Caco-2 (cell line): ENCODE results near the gene RANBP17. TPM values are rescaled to one million over a fixed set of nuclear protein-coding genes. Genes with fewer than 3 reads are reported as not detected.

Source experiments
- BruUV-seq: library from RNA; stranded (reverse); fragments of 400-500 nt; replicated peaks from 2 replicates; lab custom pipeline; 2021; lab: Mats Ljungman, UMichigan
- CTCF ChIA-PET: fragments of 300-600 bp; sonication (Branson Sonifier 250); formaldehyde crosslinking; loops from one replicate; lab custom pipeline; 2022; ENCODE audit warnings: antibody characterized with exemption; lab: Charles Lee
- POLR2A ChIA-PET: fragments of 300-600 bp; sonication (Branson Sonifier 250); formaldehyde crosslinking; loops from one replicate; lab custom pipeline; 2022; ENCODE audit warnings: antibody characterized with exemption; lab: Charles Lee
- DNase-seq, 2 experiments: peaks; one replicate each; pipeline versions ENCODE4 v3.0.0 to v3.0.0-alpha.2; 2020 to 2022
- H3K27me3 ChIP-seq: replicated peaks from 2 replicates; pipeline ENCODE4 v1.6.0; 2011; ENCODE audit warnings: low read length; ENCODE audit not compliant: control insufficient read depth, insufficient read depth
- H3K36me3 ChIP-seq: 2 replicates; pipeline ENCODE4 v1.5.1; 2011; ENCODE audit warnings: low read length; ENCODE audit not compliant: control insufficient read depth, insufficient read depth
- H3K4me1 ChIP-seq: fragments of 250-450 bp; sonication (Bioruptor Pico); 2 replicates; pipeline ENCODE4 v1.5.1; 2020; ENCODE audit warnings: mild to moderate bottlenecking
- H3K4me3 ChIP-seq: 2 replicates; pipeline ENCODE4 v1.5.1; 2011; ENCODE audit warnings: low read depth, mild to moderate bottlenecking, control low read depth, low read length
- H3K9me3 ChIP-seq: fragments of 250-450 bp; sonication (Bioruptor Pico); 2 replicates; pipeline ENCODE4 v1.5.1; 2020; ENCODE audit warnings: mild to moderate bottlenecking, moderate library complexity
- H3K27ac Mint-ChIP-seq: one replicate; pipeline ENCODE4 v1.8.0; 2022; ENCODE audit warnings: mixed read lengths; ENCODE audit not compliant: unreplicated experiment
- H3K27me3 Mint-ChIP-seq: one replicate; pipeline ENCODE4 v1.8.0; 2022; ENCODE audit warnings: mixed read lengths; ENCODE audit not compliant: insufficient read depth, unreplicated experiment
- H3K36me3 Mint-ChIP-seq: one replicate; pipeline ENCODE4 v1.8.0; 2022; ENCODE audit warnings: mild to moderate bottlenecking, mixed read lengths; ENCODE audit not compliant: insufficient read depth, unreplicated experiment
- H3K4me1 Mint-ChIP-seq: one replicate; pipeline ENCODE4 v1.8.0; 2022; ENCODE audit warnings: low read depth, mixed read lengths; ENCODE audit not compliant: unreplicated experiment
- H3K4me3 Mint-ChIP-seq: one replicate; pipeline ENCODE4 v1.8.0; 2022; ENCODE audit warnings: mild to moderate bottlenecking, moderate library complexity, mixed read lengths; ENCODE audit not compliant: unreplicated experiment
- H3K9me3 Mint-ChIP-seq: one replicate; pipeline ENCODE4 v1.8.0; 2022; ENCODE audit warnings: mixed read lengths; ENCODE audit not compliant: unreplicated experiment
- CTCF ChIP-seq, 2 experiments: fragments of 200-600 bp in 1 of 2; IDR thresholded peaks; 1 replicate in 1 of 2; 2 replicates in 1 of 2; pipeline versions ENCODE4 v1.5.1 to v1.8.0; 2011 to 2022; ENCODE audit warnings: antibody characterized with exemption in 1 of 2, control low read depth in 1 of 2, inconsistent platforms in 1 of 2, low read depth in 1 of 2, low read length in 1 of 2, mild to moderate bottlenecking in 1 of 2, moderate library complexity in 1 of 2; ENCODE audit not compliant: insufficient read depth in 1 of 2, severe bottlenecking in 1 of 2, unreplicated experiment in 1 of 2
- intact Hi-C: fragments of 100-400 bp; cut with micrococcal nuclease; formaldehyde crosslinking; loops from one replicate; pipeline ENCODE4 v1.10.0; 2022; ENCODE audit not compliant: unreplicated experiment
- total RNA-seq: library from RNA; stranded (reverse); gene quantifications from 2 replicates; pipeline ENCODE4 v1.2.3, GENCODE V29; 2022

Gene RANBP17
- total RNA-seq, 1 experiment from 2014 or later = 28.2 TPM

DNA sequence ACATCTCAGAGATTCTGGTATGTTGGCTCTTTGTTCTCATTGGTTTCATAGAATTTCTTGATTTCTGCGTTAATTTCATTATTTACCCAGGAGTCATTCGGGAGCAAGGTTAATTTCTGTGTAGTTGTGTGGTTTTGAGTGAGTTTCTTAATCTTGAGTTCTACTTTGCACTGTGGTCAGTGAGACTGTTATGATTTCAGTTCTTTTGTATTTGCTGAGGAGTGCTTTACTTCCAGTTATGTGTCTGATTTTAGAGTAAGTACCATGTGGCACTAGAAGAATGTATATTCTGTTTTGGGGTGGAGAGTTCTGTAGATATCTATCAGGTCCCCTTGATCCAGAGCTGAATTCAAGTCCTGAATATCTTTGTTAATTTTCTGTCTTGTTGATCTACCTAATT lies 12.2 kb downstream of the RANBP17 start:
- Histone ChIP-seq H3K27me3 (no peaks in the 10 kb centered on the region), H3K4me1 (peaks cover 6% of the 10 kb centered on the region; the same call in 1 of the 2 replicates), H3K9me3 (peaks cover 16% of the 10 kb centered on the region), H3K4me3 (no peak overlapping the region), H3K36me3 (no peaks in the 10 kb centered on the region)
- no peaks in the 10 kb centered on the region for H3K27me3 Mint-ChIP-seq
- CTCF ChIA-PET = no interaction called here
- TF ChIP-seq CTCF (IDR thresholded peaks at IDR 0.05; ENCODE audit: insufficient read depth in 1 of 2, low read depth in 1 of 2, low read length in 1 of 2, severe bottlenecking in 1 of 2, unreplicated experiment in 1 of 2) = no peak
- intact Hi-C loops = no loop called here
- BruUV-seq = no TSS peak
- DNase-seq = no peak
- peaks cover 24% of the 10 kb centered on the region for H3K9me3 Mint-ChIP-seq
- no peaks in the 10 kb centered on the region for H3K36me3 Mint-ChIP-seq
- H3K4me3 Mint-ChIP-seq = no peak overlapping the region
- POLR2A ChIA-PET = no interaction called here
- H3K4me1 Mint-ChIP-seq = peaks cover 7% of the 10 kb centered on the region
- no peak overlapping the region for H3K27ac Mint-ChIP-seq

- H3K27me3 Mint-ChIP-seq = no peaks in the 10 kb centered on the region
- H3K36me3 ChIP-seq = no peaks in the 10 kb centered on the region
- H3K4me1 Mint-ChIP-seq = peaks cover 7% of the 10 kb centered on the region
- peaks cover 24% of the 10 kb centered on the region for H3K9me3 Mint-ChIP-seq
- DNase-seq = no peak
- TF ChIP-seq CTCF (IDR thresholded peaks at IDR 0.05; ENCODE audit: insufficient read depth in 1 of 2, low read depth in 1 of 2, low read length in 1 of 2, severe bottlenecking in 1 of 2, unreplicated experiment in 1 of 2) = no peak
- H3K36me3 Mint-ChIP-seq = no peaks in the 10 kb centered on the region
- no peak overlapping the region for H3K4me3 ChIP-seq
- H3K4me1 ChIP-seq = peaks cover 6% of the 10 kb centered on the region; the same call in 1 of the 2 replicates
- H3K27me3 ChIP-seq = no peaks in the 10 kb centered on the region
- ChIA-PET CTCF (no interaction called here), POLR2A (no interaction called here)
- BruUV-seq = no TSS peak
- intact Hi-C loops = no loop called here
- H3K9me3 ChIP-seq = peaks cover 10% of the 10 kb centered on the region
- no peak overlapping the region for H3K27ac Mint-ChIP-seq
- H3K4me3 Mint-ChIP-seq = no peak overlapping the region
Observed at GRCh38 chr5:170875811-170876210, 14.0 kb downstream of the RANBP17 start.

DNA sequence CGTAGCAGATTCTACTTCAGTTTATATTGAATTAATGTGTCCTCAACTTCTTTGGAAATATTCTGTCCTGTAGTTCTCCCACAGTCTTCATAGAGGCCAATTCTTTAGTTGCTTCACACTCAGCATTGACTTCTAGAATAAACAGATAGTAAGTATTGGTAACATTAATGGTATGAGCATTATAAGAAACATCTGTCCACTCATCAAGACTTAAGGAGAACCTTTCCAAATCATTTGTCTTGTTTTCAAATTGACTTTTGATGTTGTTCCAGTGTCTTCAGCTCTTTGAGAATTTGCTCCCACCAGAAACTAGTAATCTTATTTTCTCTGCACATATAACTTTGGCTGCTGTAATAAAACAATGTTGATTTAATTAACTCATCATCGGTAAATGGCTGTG lies 18.3 kb downstream of the RANBP17 start:
- H3K27ac Mint-ChIP-seq = no peak overlapping the region
- H3K27me3 Mint-ChIP-seq = no peaks in the 10 kb centered on the region
- H3K36me3 ChIP-seq = no peaks in the 10 kb centered on the region
- ChIA-PET POLR2A (no interaction called here), CTCF (no interaction called here)
- H3K9me3 ChIP-seq = no peaks in the 10 kb centered on the region; the same call in 1 of the 2 replicates
- H3K4me1 Mint-ChIP-seq = peaks cover 5% of the 10 kb centered on the region
- no peak overlapping the region for H3K4me3 Mint-ChIP-seq
- intact Hi-C loops = no loop called here
- DNase-seq = no peak
- no peaks in the 10 kb centered on the region for H3K27me3 ChIP-seq
- peaks cover 6% of the 10 kb centered on the region; the same call in 1 of the 2 replicates for H3K4me1 ChIP-seq
- no TSS peak for BruUV-seq
- TF ChIP-seq CTCF (IDR thresholded peaks at IDR 0.05; ENCODE audit: insufficient read depth in 1 of 2, low read depth in 1 of 2, low read length in 1 of 2, severe bottlenecking in 1 of 2, unreplicated experiment in 1 of 2) = no peak
- H3K9me3 Mint-ChIP-seq = peaks cover 6% of the 10 kb centered on the region
- no peak overlapping the region for H3K4me3 ChIP-seq
- H3K36me3 Mint-ChIP-seq = no peaks in the 10 kb centered on the region
